Measurements from ENCODE around the gene RNF8. TPM values are rescaled to one million over a fixed set of nuclear protein-coding genes. Genes with fewer than 3 reads are reported as not detected.

Gene RNF8
- total and polyA plus RNA-seq, 2 of the 4 experiments (the other 2 are of a cell fraction): 16.5 to 17.9 TPM

DNA sequence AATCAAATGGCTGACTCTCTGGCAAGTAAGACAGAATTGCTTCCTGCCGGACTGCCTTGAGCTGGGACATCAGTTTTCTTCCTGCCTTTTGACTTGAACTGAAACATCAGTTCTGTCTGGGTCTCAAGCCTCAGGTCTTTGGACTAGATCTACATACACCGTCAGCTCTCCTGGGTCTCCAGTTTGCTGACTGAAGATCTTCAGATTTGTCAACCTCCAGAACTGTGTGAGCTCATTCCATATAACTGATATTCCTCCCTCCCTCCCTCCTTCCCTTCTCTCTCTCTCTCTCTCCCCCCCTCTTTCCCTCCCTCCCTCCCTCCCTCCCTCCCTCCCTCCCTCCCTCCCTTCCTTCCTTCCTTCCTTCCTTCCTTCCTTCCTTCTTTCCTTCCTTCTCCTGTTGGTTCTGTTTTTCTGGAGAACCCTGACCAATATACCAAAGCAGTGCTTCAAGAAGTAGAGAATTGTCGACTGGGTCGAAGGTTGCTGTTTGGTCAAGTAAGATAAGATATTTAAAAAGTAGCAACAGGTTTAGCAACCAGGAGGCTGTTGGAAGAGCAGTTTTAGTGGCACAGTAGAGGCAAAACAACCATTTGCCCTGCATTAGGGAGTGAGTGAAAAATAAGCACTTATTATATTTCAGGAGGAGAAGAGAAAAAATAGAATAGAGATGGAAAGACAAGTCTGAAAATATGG, 46.2 kb downstream of the RNF8 start:
- WGBS, 2 experiments (ENCODE audit: extremely low coverage in 2 of 2, insufficient read length in 1 of 2): 70% methylated on average over 2 of the region's 4 CpGs; no CpG with 5 or more reads in 1 of the 2 experiments
- POLR2A ChIA-PET (ENCODE audit: unreplicated experiment): no interaction called here
- no peaks in the 10 kb centered on the region for H4K20me1 ChIP-seq (ENCODE audit: insufficient read depth, low read length)

More for the DNA sequence above, 46.2 kb downstream of the RNF8 start:
- dilution Hi-C loops (cut with HindIII; ENCODE audit: low sequenced_read_pairs, unreplicated experiment): no loop called here
- H3K9ac ChIP-seq (ENCODE audit: low read depth, low read length): no peak overlapping the region
- no peak overlapping the region for H2AFZ ChIP-seq (replicated peaks; ENCODE audit: low read length, poor library complexity)
- no peak overlapping the region for H4K5ac ChIP-seq (ENCODE audit: low read depth, low read length)
- no peak overlapping the region for H2AK9ac ChIP-seq (replicated peaks; ENCODE audit: low read depth, low read length, poor library complexity)
- DNase-seq: no peak
- no peak overlapping the region for H4K91ac ChIP-seq (ENCODE audit: insufficient read depth, low read depth, low read length)
- no peak overlapping the region for H2AK5ac ChIP-seq (ENCODE audit: low read depth, low read length)
- in situ Hi-C loops (cut with MboI; ENCODE audit: low sequenced_read_pairs): no loop called here
- H3K79me1 ChIP-seq (ENCODE audit: low read depth in 1 of 2, low read length in 2 of 2): no peaks in the 10 kb centered on the region
- H3K14ac ChIP-seq (replicated peaks; ENCODE audit: low read depth, low read length): no peak overlapping the region
- H3K36me3 ChIP-seq (ENCODE audit: control insufficient read depth, insufficient read depth, low read length): no peaks in the 10 kb centered on the region
- peaks cover 16% of the 10 kb centered on the region for H3K27me3 ChIP-seq (ENCODE audit: control insufficient read depth, insufficient read depth, low read length)
- H3K4me3 ChIP-seq (ENCODE audit: insufficient read depth, low read depth, low read length): no peak overlapping the region
- H3K4me2 ChIP-seq (ENCODE audit: low read depth, low read length): no peak overlapping the region
- H4K8ac ChIP-seq (ENCODE audit: low read depth in 2 of 2, low read length in 2 of 2): no peak overlapping the region
- H3K18ac ChIP-seq (ENCODE audit: low read depth, low read length): no peak overlapping the region
- H2BK15ac ChIP-seq (ENCODE audit: low read depth, low read length): no peak overlapping the region
- no peak overlapping the region for H3K56ac ChIP-seq (ENCODE audit: extremely low read depth, insufficient read depth, low read length)
- H3K27ac ChIP-seq (ENCODE audit: insufficient read depth, low read length): no peak overlapping the region
- H2BK120ac ChIP-seq (ENCODE audit: low read depth, low read length): no peak overlapping the region
- no peaks in the 10 kb centered on the region for H3K9me3 ChIP-seq (ENCODE audit: control insufficient read depth, insufficient read depth, low read length)
- no peak overlapping the region for H2BK20ac ChIP-seq (ENCODE audit: low read depth, low read length)
- no peak for ATAC-seq (ENCODE audit: low read depth)
- no peak overlapping the region for H3K23ac ChIP-seq (ENCODE audit: low read depth, low read length)
- no peaks in the 10 kb centered on the region for H3K9me1 ChIP-seq (ENCODE audit: insufficient read depth, low read length)
- no peaks in the 10 kb centered on the region for H3K4me1 ChIP-seq (ENCODE audit: control insufficient read depth, insufficient read depth, low read length)
- H3K4ac ChIP-seq (ENCODE audit: low read depth, low read length): no peak overlapping the region
- BruUV-seq (replicated peaks): no TSS peak
- H2BK5ac ChIP-seq (ENCODE audit: low read depth, low read length, poor library complexity, severe bottlenecking): no peak overlapping the region
- intact Hi-C loops (cut with micrococcal nuclease): no loop called here
- CTCF ChIA-PET: no interaction called here
- TF ChIP-seq CHD1 (IDR thresholded peaks at IDR 0.05; ENCODE audit: low read depth, low read length) (no peak), RAD21 (IDR thresholded peaks at IDR 0.05; ENCODE audit: low read length) (no peak), MXI1 (IDR thresholded peaks at IDR 0.05; ENCODE audit: borderline replicate concordance, low read depth, low read length) (no peak), RCOR1 (IDR thresholded peaks at IDR 0.05; ENCODE audit: insufficient replicate concordance, low read length) (no peak), FOS (IDR thresholded peaks at IDR 0.05; ENCODE audit: low read depth, low read length) (no peak), MAFK (IDR thresholded peaks at IDR 0.05; ENCODE audit: low read depth, low read length) (no peak), BHLHE40 (IDR thresholded peaks at IDR 0.05; ENCODE audit: low read depth, low read length) (no peak), SMC3 (IDR thresholded peaks at IDR 0.05; ENCODE audit: low read depth, low read length) (no peak), MAZ (IDR thresholded peaks at IDR 0.05; ENCODE audit: borderline replicate concordance, low read depth, low read length) (no peak), CEBPB (IDR thresholded peaks at IDR 0.05; ENCODE audit: low read depth, low read length) (no peak), POLR2A (IDR thresholded peaks at IDR 0.05; ENCODE audit: low read depth, low read length) (no peak)
- TF ChIP-seq, protein P1, sequence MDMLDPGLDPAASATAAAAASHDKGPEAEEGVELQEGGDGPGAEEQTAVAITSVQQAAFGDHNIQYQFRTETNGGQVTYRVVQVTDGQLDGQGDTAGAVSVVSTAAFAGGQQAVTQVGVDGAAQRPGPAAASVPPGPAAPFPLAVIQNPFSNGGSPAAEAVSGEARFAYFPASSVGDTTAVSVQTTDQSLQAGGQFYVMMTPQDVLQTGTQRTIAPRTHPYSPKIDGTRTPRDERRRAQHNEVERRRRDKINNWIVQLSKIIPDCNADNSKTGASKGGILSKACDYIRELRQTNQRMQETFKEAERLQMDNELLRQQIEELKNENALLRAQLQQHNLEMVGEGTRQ (IDR thresholded peaks at IDR 0.05; ENCODE audit: low read depth, low read length): no peak
- TF ChIP-seq, protein P2, sequence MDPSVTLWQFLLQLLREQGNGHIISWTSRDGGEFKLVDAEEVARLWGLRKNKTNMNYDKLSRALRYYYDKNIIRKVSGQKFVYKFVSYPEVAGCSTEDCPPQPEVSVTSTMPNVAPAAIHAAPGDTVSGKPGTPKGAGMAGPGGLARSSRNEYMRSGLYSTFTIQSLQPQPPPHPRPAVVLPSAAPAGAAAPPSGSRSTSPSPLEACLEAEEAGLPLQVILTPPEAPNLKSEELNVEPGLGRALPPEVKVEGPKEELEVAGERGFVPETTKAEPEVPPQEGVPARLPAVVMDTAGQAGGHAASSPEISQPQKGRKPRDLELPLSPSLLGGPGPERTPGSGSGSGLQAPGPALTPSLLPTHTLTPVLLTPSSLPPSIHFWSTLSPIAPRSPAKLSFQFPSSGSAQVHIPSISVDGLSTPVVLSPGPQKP (IDR thresholded peaks at IDR 0.05; ENCODE audit: borderline replicate concordance, low read depth, low read length): no peak

Data from IMR-90 (cell line).